Mononuclear cell (primary cell): ENCODE results near the gene CD79B. TPM values are rescaled to one million over a fixed set of nuclear protein-coding genes. Genes with fewer than 3 reads are reported as not detected.
"Not testable (repeated sequence)": the region's sequence is repeated elsewhere in the genome, so short reads cannot be mapped to it uniquely, and the experiment has no call there.

ENCODE experiments used
- H3K27me3 ChIP-seq: 2 replicates; pipeline ENCODE4 v1.6.0; 2011; ENCODE audit warnings: low read length, control low read depth; ENCODE audit not compliant: insufficient read depth
- H3K4me1 ChIP-seq: 2 replicates; pipeline ENCODE4 v1.5.1; 2011; ENCODE audit warnings: mild to moderate bottlenecking, low read length, control low read depth; ENCODE audit not compliant: insufficient read depth
- H3K4me3 ChIP-seq: 2 replicates; pipeline ENCODE4 v1.5.1; 2011; ENCODE audit warnings: mild to moderate bottlenecking, low read length, moderate library complexity
- H3K9me3 ChIP-seq: 2 replicates; pipeline ENCODE4 v1.5.1; 2011; ENCODE audit warnings: low read depth, mild to moderate bottlenecking, control low read depth, low read length
- total RNA-seq: library from RNA; depleted of rRNA; stranded (reverse); fragments of >200 nt; gene quantifications from one replicate; pipeline ENCODE4 v1.2.3, GENCODE V29; 2012

CD79B gene
- total RNA-seq, 1 donor = 26.0 TPM

- H3K4me3 ChIP-seq, H3K9me3 ChIP-seq, H3K27me3 ChIP-seq, H3K4me1 ChIP-seq: not testable (repeated sequence)
Observed at GRCh38 chr17:63894821-63895220, 37.3 kb downstream of the CD79B start.

DNA sequence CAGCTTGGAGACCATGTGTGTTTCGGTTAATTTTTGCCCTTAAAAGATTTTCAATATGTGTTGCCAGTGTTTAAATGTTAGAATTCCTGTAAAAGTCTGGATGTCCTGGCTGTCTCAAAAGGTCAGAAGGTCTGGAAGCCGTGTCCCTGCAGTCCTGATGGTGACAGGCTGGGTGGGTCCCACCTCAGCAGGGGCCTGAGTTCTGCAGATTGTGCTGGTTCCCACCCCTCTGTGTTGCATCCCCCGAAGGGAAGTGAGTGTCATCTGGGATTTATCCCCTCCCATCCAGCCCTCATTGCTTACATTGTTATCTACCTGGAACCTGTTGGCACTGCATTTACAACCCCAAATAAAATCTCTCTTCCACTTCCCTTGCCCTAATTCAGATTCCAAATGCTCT is 38.1 kb downstream of the CD79B start:
- H3K4me1 ChIP-seq, H3K27me3 ChIP-seq, H3K4me3 ChIP-seq, H3K9me3 ChIP-seq: not testable (repeated sequence)

DNA sequence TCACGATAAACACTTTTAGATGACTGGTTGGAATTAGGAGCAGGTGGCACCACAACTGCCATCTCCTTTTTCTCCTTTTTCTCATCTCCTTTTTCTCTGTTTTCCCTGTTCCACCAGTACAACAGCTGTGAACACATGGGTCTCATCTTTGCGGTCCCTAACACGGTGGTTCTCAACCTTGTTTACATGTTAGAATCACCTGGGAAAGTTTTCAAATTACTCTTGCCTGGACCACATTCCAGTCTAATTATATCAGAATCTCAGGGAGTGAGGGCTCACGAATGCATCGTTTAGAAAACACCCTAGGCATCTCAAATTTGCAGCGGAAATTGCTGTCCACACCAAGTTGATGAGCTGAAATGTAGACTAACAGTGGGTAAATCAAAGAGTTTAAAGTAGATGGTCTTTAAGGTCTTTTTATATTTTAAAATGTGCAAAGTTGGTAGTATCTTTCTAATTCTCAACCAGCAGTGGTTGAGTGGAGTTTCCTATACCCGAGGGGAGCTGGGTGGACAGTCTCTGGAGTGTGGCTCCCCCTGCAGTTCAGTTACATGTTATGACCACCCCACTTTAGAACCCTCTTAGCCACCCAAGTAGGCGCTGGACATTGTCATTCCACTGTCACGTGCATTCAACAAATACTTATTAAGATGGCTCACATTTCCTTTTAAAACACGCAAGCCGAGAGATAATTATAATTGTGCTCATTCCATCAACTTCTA is 39.7 kb downstream of the CD79B start:
- not testable (repeated sequence) for H3K4me1 ChIP-seq, H3K9me3 ChIP-seq, H3K4me3 ChIP-seq

GRCh38 chr17:63889026-63889848 is 42.9 kb downstream of the CD79B start:
- H3K4me1 ChIP-seq, H3K9me3 ChIP-seq, H3K4me3 ChIP-seq, H3K27me3 ChIP-seq: not testable (repeated sequence)

More for the DNA sequence above, 39.7 kb downstream of the CD79B start:
- H3K27me3 ChIP-seq = not testable (repeated sequence)

- not testable (repeated sequence) for H3K4me3 ChIP-seq, H3K9me3 ChIP-seq, H3K27me3 ChIP-seq, H3K4me1 ChIP-seq
Observed at GRCh38 chr17:63885119-63885518, 47.0 kb downstream of the CD79B start.

DNA sequence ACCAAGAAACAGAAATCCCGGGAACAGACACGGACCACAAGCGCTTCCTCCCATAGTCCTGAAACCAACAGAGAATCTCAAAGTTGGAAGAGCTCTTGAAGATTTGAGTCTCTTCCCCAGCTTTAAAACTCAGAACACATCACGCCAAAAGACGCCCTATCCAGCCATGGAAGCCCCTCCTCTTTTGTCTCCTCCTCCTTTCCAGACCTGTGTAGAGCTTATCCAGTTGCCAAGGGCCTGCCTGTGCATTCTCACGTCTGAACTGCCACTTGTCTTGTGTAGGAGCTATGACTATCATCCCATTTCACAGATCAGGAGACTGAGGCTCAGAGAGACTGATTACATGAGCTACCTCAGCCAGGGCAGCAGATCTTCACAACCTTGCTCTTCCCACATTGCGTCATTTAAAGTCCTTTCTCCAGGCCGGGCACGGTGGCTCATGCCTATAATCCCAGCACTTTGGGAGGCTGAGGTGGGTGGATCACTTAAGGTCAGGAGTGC is 49.5 kb downstream of the CD79B start:
- not testable (repeated sequence) for H3K4me1 ChIP-seq, H3K4me3 ChIP-seq, H3K27me3 ChIP-seq, H3K9me3 ChIP-seq

- no peak within 1 kb of the TSS for H3K4me3 ChIP-seq
- no peaks in the 10 kb centered on the region for H3K9me3 ChIP-seq
- H3K4me1 ChIP-seq = no peaks in the 10 kb centered on the region
- H3K27me3 ChIP-seq = no peaks in the 10 kb centered on the region
Observed at GRCh38 chr17:63881935-63882601, 50.1 kb downstream of the CD79B start, which contains the start of gene GH2. GH2 (minus strand) TSS chr17:63881944; CDS start chr17:63881801, 143 bp downstream.

GRCh38 chr17:63881337-63881736 is 50.8 kb downstream of the CD79B start:
- not testable (repeated sequence) for H3K9me3 ChIP-seq, H3K4me1 ChIP-seq, H3K4me3 ChIP-seq, H3K27me3 ChIP-seq

GRCh38 chr17:63880706-63881105 is 51.4 kb downstream of the CD79B start:
- no peak overlapping the region for H3K4me3 ChIP-seq
- H3K27me3 ChIP-seq = no peaks in the 10 kb centered on the region
- no peaks in the 10 kb centered on the region for H3K4me1 ChIP-seq
- H3K9me3 ChIP-seq = no peaks in the 10 kb centered on the region

Other genes starting within 250 kb of the CD79B start
- 274 TPM for gene LIMD2, start 232.2 kb downstream of the CD79B start, total RNA-seq
- gene STRADA, start 190.5 kb downstream of the CD79B start, total RNA-seq = 37.7 TPM
- 38.9 TPM for gene CCDC47, start 158.7 kb downstream of the CD79B start, total RNA-seq
- 112 TPM for gene DDX42, start 158.2 kb downstream of the CD79B start, total RNA-seq
- gene PSMC5, start 104.9 kb downstream of the CD79B start, total RNA-seq = 15.3 TPM
- 13.2 TPM for gene FTSJ3, start 104.7 kb downstream of the CD79B start, total RNA-seq
- gene SMARCD2, start 89.6 kb downstream of the CD79B start, total RNA-seq = 56.0 TPM
- gene CSH2, start 58.7 kb downstream of the CD79B start, total RNA-seq = 0.10 TPM
- gene GH2, start 50.4 kb downstream of the CD79B start, total RNA-seq = not detected
- not detected for gene CSH1, start 35.8 kb downstream of the CD79B start, total RNA-seq
- not detected for gene CSHL1, start 21.1 kb downstream of the CD79B start, total RNA-seq
- gene GH1, start 13.5 kb downstream of the CD79B start, total RNA-seq = not detected
- gene SCN4A, start 40.6 kb upstream of the CD79B start, total RNA-seq = under 0.01 TPM
- 0.21 TPM for gene PRR29, start 66.0 kb upstream of the CD79B start, total RNA-seq
- gene ICAM2, start 88.3 kb upstream of the CD79B start, total RNA-seq = 40.1 TPM
- 62.8 TPM for gene ERN1, start 197.8 kb upstream of the CD79B start, total RNA-seq